NCI-H1092 (cell line): Measurements from ENCODE around the gene NPIPA7.
"Not testable (repeated sequence)": the region's sequence is repeated elsewhere in the genome, so short reads cannot be mapped to it uniquely, and the experiment has no call there.

ENCODE experiments used
- DNase-seq: peaks from one replicate; lab custom pipeline; 2025; lab: John Stamatoyannopoulos, UW

The NPIPA7 gene

GRCh38 chr16:16378840-16379239 lies at the start of gene NPIPA7:
NPIPA7 (plus strand) TSS chr16:16379140; CDS start chr16:16379245, 105 bp downstream.
- DNase-seq = not testable (repeated sequence)

GRCh38 chr16:16331466-16331865 lies 47.5 kb upstream of the NPIPA7 start:
- not testable (repeated sequence) for DNase-seq

- not testable (repeated sequence) for DNase-seq
These were observed 21.4 kb upstream of the NPIPA7 start for GRCh38 chr16:16357556-16357955.

- DNase-seq = not testable (repeated sequence)
These were observed 20.2 kb upstream of the NPIPA7 start for GRCh38 chr16:16358539-16359240.

- not testable (repeated sequence) for DNase-seq
These were observed 15.3 kb upstream of the NPIPA7 start for GRCh38 chr16:16363595-16363994.

- not testable (repeated sequence) for DNase-seq
These were observed 14.8 kb upstream of the NPIPA7 start for GRCh38 chr16:16364100-16364499.

- DNase-seq = not testable (repeated sequence)
These were observed 14.2 kb upstream of the NPIPA7 start for GRCh38 chr16:16364701-16365100.

- DNase-seq = not testable (repeated sequence)
These were observed 13.6 kb upstream of the NPIPA7 start for GRCh38 chr16:16365319-16365718.

- DNase-seq = not testable (repeated sequence)
These were observed 13.1 kb upstream of the NPIPA7 start for GRCh38 chr16:16365851-16366250.

GRCh38 chr16:16366552-16367284 lies 12.2 kb upstream of the NPIPA7 start:
- not testable (repeated sequence) for DNase-seq

GRCh38 chr16:16367285-16367628 lies 11.7 kb upstream of the NPIPA7 start:
- not testable (repeated sequence) for DNase-seq

- not testable (repeated sequence) for DNase-seq
These were observed 9.7 kb upstream of the NPIPA7 start for GRCh38 chr16:16369081-16369856.

GRCh38 chr16:16371136-16371735 lies 7.7 kb upstream of the NPIPA7 start:
- DNase-seq = not testable (repeated sequence)

- DNase-seq = not testable (repeated sequence)
These were observed 4.7 kb upstream of the NPIPA7 start for GRCh38 chr16:16374192-16374591.

GRCh38 chr16:16399685-16400084 lies 20.7 kb downstream of the NPIPA7 start:
- DNase-seq = not testable (repeated sequence)

GRCh38 chr16:16402333-16402732 lies 23.4 kb downstream of the NPIPA7 start:
- not testable (repeated sequence) for DNase-seq

- not testable (repeated sequence) for DNase-seq
These were observed 25.3 kb downstream of the NPIPA7 start for GRCh38 chr16:16404283-16404682.

GRCh38 chr16:16405421-16405820 lies 26.5 kb downstream of the NPIPA7 start:
- not testable (repeated sequence) for DNase-seq

GRCh38 chr16:16408430-16408829 lies 29.5 kb downstream of the NPIPA7 start:
- not testable (repeated sequence) for DNase-seq

GRCh38 chr16:16413773-16414172 lies 34.8 kb downstream of the NPIPA7 start:
- DNase-seq = not testable (repeated sequence)

GRCh38 chr16:16417071-16417470 lies 38.1 kb downstream of the NPIPA7 start:
- DNase-seq = not testable (repeated sequence)
